A204.1 (cell line): Measurements from ENCODE around the gene FRMD4A.
"Not testable (repeated sequence)": the region's sequence is repeated elsewhere in the genome, so short reads cannot be mapped to it uniquely, and the experiment has no call there.

Experiments used
- FAIRE-seq: peaks from 2 replicates; lab custom pipeline; 2012; peaks lifted over from hg19 to GRCh38; lab: Jason Lieb, UNC

FRMD4A gene

GRCh38 chr10:14093730-14094484 is 236.8 kb downstream of the FRMD4A start:
- FAIRE-seq, result no peak

- FAIRE-seq, result no peak
Observed at GRCh38 chr10:14092799-14093198, 237.9 kb downstream of the FRMD4A start.

- no peak for FAIRE-seq
Observed at GRCh38 chr10:14089556-14090292, 241.0 kb downstream of the FRMD4A start.

- FAIRE-seq, result no peak
Observed at GRCh38 chr10:14087566-14087965, 243.2 kb downstream of the FRMD4A start.

- no peak for FAIRE-seq
Observed at GRCh38 chr10:14086596-14086995, 244.1 kb downstream of the FRMD4A start.

GRCh38 chr10:14084875-14085274 is 245.8 kb downstream of the FRMD4A start:
- no peak for FAIRE-seq

- FAIRE-seq, result no peak
Observed at GRCh38 chr10:14080795-14081194, 249.9 kb downstream of the FRMD4A start.

- no peak for FAIRE-seq
Observed at GRCh38 chr10:14077430-14077829, 253.3 kb downstream of the FRMD4A start.

- no peak for FAIRE-seq
Observed at GRCh38 chr10:14074062-14074884, 256.5 kb downstream of the FRMD4A start.

GRCh38 chr10:14072541-14072940 is 258.2 kb downstream of the FRMD4A start:
- no peak for FAIRE-seq

GRCh38 chr10:14071956-14072355 is 258.8 kb downstream of the FRMD4A start:
- no peak for FAIRE-seq

- FAIRE-seq, result no peak
Observed at GRCh38 chr10:14068601-14069250, 262.0 kb downstream of the FRMD4A start.

GRCh38 chr10:14067638-14068037 is 263.1 kb downstream of the FRMD4A start:
- FAIRE-seq, result not testable (repeated sequence)

GRCh38 chr10:14066106-14066505 is 264.6 kb downstream of the FRMD4A start:
- FAIRE-seq, result no peak

GRCh38 chr10:14063531-14064285 is 267.0 kb downstream of the FRMD4A start:
- FAIRE-seq, result no peak

- FAIRE-seq, result no peak
Observed at GRCh38 chr10:14062528-14063260, 268.0 kb downstream of the FRMD4A start.

GRCh38 chr10:14060320-14061070 is 270.2 kb downstream of the FRMD4A start:
- FAIRE-seq, result no peak

- FAIRE-seq, result no peak
Observed at GRCh38 chr10:14056610-14057332, 274.0 kb downstream of the FRMD4A start.

GRCh38 chr10:14052931-14053330 is 277.8 kb downstream of the FRMD4A start:
- no peak for FAIRE-seq
